ENCODE results near the gene HCN2. TPM values are rescaled to one million over a fixed set of nuclear protein-coding genes. Genes with fewer than 3 reads are reported as not detected.

HCN2 gene
- total and polyA plus RNA-seq, 10 of the 15 experiments (the other 5 are each of a cell fraction or from before 2014, with no cell fraction given), result 0.01 to 0.54 (median 0.08) TPM; not detected in 4

- TF ChIP-seq, protein P1, sequence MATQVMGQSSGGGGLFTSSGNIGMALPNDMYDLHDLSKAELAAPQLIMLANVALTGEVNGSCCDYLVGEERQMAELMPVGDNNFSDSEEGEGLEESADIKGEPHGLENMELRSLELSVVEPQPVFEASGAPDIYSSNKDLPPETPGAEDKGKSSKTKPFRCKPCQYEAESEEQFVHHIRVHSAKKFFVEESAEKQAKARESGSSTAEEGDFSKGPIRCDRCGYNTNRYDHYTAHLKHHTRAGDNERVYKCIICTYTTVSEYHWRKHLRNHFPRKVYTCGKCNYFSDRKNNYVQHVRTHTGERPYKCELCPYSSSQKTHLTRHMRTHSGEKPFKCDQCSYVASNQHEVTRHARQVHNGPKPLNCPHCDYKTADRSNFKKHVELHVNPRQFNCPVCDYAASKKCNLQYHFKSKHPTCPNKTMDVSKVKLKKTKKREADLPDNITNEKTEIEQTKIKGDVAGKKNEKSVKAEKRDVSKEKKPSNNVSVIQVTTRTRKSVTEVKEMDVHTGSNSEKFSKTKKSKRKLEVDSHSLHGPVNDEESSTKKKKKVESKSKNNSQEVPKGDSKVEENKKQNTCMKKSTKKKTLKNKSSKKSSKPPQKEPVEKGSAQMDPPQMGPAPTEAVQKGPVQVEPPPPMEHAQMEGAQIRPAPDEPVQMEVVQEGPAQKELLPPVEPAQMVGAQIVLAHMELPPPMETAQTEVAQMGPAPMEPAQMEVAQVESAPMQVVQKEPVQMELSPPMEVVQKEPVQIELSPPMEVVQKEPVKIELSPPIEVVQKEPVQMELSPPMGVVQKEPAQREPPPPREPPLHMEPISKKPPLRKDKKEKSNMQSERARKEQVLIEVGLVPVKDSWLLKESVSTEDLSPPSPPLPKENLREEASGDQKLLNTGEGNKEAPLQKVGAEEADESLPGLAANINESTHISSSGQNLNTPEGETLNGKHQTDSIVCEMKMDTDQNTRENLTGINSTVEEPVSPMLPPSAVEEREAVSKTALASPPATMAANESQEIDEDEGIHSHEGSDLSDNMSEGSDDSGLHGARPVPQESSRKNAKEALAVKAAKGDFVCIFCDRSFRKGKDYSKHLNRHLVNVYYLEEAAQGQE (IDR thresholded peaks at IDR 0.05; ENCODE audit: low read depth, low read length), result no peak
- no peak for TF ChIP-seq STAT1 (conservative IDR thresholded peaks at IDR 0.05)
Measured at GRCh38 chr19:640606-641189, 51.0 kb downstream of the HCN2 start (continued).

GRCh38 chr19:641702-642101 is 52.0 kb downstream of the HCN2 start:
- no peaks in the 10 kb centered on the region for H4K20me1 ChIP-seq (ENCODE audit: control insufficient read depth, insufficient read depth)
- H3K79me2 ChIP-seq (ENCODE audit: control insufficient read depth, insufficient read depth, low read length), result no peaks in the 10 kb centered on the region
- no peak overlapping the region for H3K9ac ChIP-seq (ENCODE audit: control insufficient read depth, insufficient read depth, low read length)
- ATAC-seq, result no peak
- no TSS peak for BruUV-seq (replicated peaks)
- ChIA-PET SMC1A (ENCODE audit: uncharacterized antibody, unreplicated experiment) (no interaction called here), CTCF (no interaction called here), POLR2A (no interaction called here), RAD21 (ENCODE audit: unreplicated experiment) (no interaction called here)
- no peak overlapping the region for H2AFZ ChIP-seq (ENCODE audit: control insufficient read depth, low read depth, low read length)
- no peak overlapping the region for H3K4me2 ChIP-seq (ENCODE audit: control insufficient read depth, insufficient read depth)
- in situ Hi-C loops (cut with MboI), result no loop called here
- peaks cover 0 to 12% of the 10 kb centered on the region in 2 experiments; a peak in 2 of 4 replicates for H3K36me3 ChIP-seq (ENCODE audit: control insufficient read depth in 2 of 2, insufficient read depth in 2 of 2, low read length in 1 of 2)
- intact Hi-C loops (cut with micrococcal nuclease; ENCODE audit: unreplicated experiment), result no loop called here
- H3K4me3 ChIP-seq, result no peak overlapping the region
- no peaks in the 10 kb centered on the region for H3K9me3 ChIP-seq (replicated peaks; ENCODE audit: control insufficient read depth, insufficient read depth, low read length)
- no peak overlapping the region for H3K27ac ChIP-seq (ENCODE audit: control insufficient read depth, insufficient read depth)
- peaks cover 23% of the 10 kb centered on the region for H3K4me1 ChIP-seq (ENCODE audit: control insufficient read depth, insufficient read depth, low read length)
- no peaks in the 10 kb centered on the region for H3K27me3 ChIP-seq (replicated peaks in 1 of 2; ENCODE audit: control insufficient read depth in 2 of 2, insufficient read depth in 2 of 2, low read length in 1 of 2)
- WGBS (ENCODE audit: insufficient coverage, insufficient replicate concordance, low lambda C conversion rate, missing lambda C conversion rate), result 46% methylated on average over 13 of the region's 17 CpGs
- FAIRE-seq, result no peak
- TF ChIP-seq MTA2 (IDR thresholded peaks at IDR 0.05; ENCODE audit: low read depth) (no peak), MYB (IDR thresholded peaks at IDR 0.05; ENCODE audit: borderline replicate concordance, low read depth, low read length) (no peak), NRF1 (conservative IDR thresholded peaks at IDR 0.05; ENCODE audit: low read depth, low read length) (no peak), ZNF217 (IDR thresholded peaks at IDR 0.05) (no peak), BRCA1 (IDR thresholded peaks at IDR 0.05; ENCODE audit: low read depth, low read length) (no peak), CEBPZ (IDR thresholded peaks at IDR 0.05; ENCODE audit: low read depth, low read length) (no peak), TBL1XR1 (IDR thresholded peaks at IDR 0.05; ENCODE audit: low read depth, low read length) (no peak), RUNX3 (IDR thresholded peaks at IDR 0.05; ENCODE audit: low read length) (no peak), CEBPB (IDR thresholded peaks at IDR 0.05; ENCODE audit: borderline replicate concordance in 1 of 2, low read depth in 2 of 2, low read length in 2 of 2) (no peak), PML (IDR thresholded peaks at IDR 0.05; ENCODE audit: low read length) (no peak), HCFC1 (IDR thresholded peaks at IDR 0.05; ENCODE audit: low read length) (no peak), CHD2 (IDR thresholded peaks at IDR 0.05; ENCODE audit: borderline replicate concordance, low read depth, low read length) (no peak)
- TF ChIP-seq, protein P2, sequence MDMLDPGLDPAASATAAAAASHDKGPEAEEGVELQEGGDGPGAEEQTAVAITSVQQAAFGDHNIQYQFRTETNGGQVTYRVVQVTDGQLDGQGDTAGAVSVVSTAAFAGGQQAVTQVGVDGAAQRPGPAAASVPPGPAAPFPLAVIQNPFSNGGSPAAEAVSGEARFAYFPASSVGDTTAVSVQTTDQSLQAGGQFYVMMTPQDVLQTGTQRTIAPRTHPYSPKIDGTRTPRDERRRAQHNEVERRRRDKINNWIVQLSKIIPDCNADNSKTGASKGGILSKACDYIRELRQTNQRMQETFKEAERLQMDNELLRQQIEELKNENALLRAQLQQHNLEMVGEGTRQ (IDR thresholded peaks at IDR 0.05; ENCODE audit: borderline replicate concordance, low read depth, low read length), result no peak
- no peak for DNase-seq (ENCODE audit: low read depth, low spot score)
